ENCODE measurements around the gene PKP3. TPM values are rescaled to one million over a fixed set of nuclear protein-coding genes. Genes with fewer than 3 reads are reported as not detected.

The PKP3 gene
- total RNA-seq, 4 donors from 2014 or later, result 0.55 to 1.3 TPM; not detected in 2

- H3K9me3 ChIP-seq, result no peaks in the 10 kb centered on the region
- no peak for TF ChIP-seq POLR2A (IDR thresholded peaks at IDR 0.05)
- TF ChIP-seq, protein P1, sequence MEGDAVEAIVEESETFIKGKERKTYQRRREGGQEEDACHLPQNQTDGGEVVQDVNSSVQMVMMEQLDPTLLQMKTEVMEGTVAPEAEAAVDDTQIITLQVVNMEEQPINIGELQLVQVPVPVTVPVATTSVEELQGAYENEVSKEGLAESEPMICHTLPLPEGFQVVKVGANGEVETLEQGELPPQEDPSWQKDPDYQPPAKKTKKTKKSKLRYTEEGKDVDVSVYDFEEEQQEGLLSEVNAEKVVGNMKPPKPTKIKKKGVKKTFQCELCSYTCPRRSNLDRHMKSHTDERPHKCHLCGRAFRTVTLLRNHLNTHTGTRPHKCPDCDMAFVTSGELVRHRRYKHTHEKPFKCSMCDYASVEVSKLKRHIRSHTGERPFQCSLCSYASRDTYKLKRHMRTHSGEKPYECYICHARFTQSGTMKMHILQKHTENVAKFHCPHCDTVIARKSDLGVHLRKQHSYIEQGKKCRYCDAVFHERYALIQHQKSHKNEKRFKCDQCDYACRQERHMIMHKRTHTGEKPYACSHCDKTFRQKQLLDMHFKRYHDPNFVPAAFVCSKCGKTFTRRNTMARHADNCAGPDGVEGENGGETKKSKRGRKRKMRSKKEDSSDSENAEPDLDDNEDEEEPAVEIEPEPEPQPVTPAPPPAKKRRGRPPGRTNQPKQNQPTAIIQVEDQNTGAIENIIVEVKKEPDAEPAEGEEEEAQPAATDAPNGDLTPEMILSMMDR (IDR thresholded peaks at IDR 0.05 in 4 of 5, conservative IDR thresholded peaks at IDR 0.05 in 1 of 5), result no peak
- ATAC-seq, result no peak
- H3K27me3 ChIP-seq, result peaks cover 41 to 46% (median 44%) of the 10 kb centered on the region in 3 donors
- intact Hi-C loops (cut with DNase I; ENCODE audit: low total_unique reads), result no loop called here
- H3K27ac ChIP-seq, result no peak overlapping the region
- no peak for DNase-seq
- peaks cover 0 to 4% of the 10 kb centered on the region in 2 donors for H3K4me1 ChIP-seq
- in situ Hi-C loops (cut with MboI; ENCODE audit: low sequenced_read_pairs in 4 of 4), result no loop called here
- no peak overlapping the region for H3K4me3 ChIP-seq
- no peaks in the 10 kb centered on the region for H3K36me3 ChIP-seq
These were observed 29.9 kb upstream of the PKP3 start for GRCh38 chr11:363948-364761.

- intact Hi-C loops (cut with DNase I; ENCODE audit: low total_unique reads) (no loop called here), in situ Hi-C loops (cut with MboI; ENCODE audit: low sequenced_read_pairs in 4 of 4) (no loop called here)
- H3K36me3 ChIP-seq, result no peaks in the 10 kb centered on the region
- DNase-seq (no peak), ATAC-seq (no peak)
- peaks cover 0 to 4% of the 10 kb centered on the region in 2 donors for H3K4me1 ChIP-seq
- no peaks in the 10 kb centered on the region for H3K9me3 ChIP-seq
- no peak overlapping the region for H3K27ac ChIP-seq
- TF ChIP-seq, protein P1 (IDR thresholded peaks at IDR 0.05 in 4 of 5, conservative IDR thresholded peaks at IDR 0.05 in 1 of 5), result no peak
- TF ChIP-seq POLR2A (IDR thresholded peaks at IDR 0.05), result no peak
- H3K4me3 ChIP-seq, result no peak overlapping the region
- H3K27me3 ChIP-seq, result peaks cover 43 to 48% (median 46%) of the 10 kb centered on the region in 3 donors
These were observed 28.9 kb upstream of the PKP3 start for GRCh38 chr11:364991-365725.

GRCh38 chr11:365831-366230 is 28.2 kb upstream of the PKP3 start:
- Histone ChIP-seq H3K36me3 (no peaks in the 10 kb centered on the region), H3K27ac (no peak overlapping the region), H3K27me3 (peaks cover 46 to 53% (median 48%) of the 10 kb centered on the region in 3 donors), H3K4me1 (peaks cover 0 to 4% of the 10 kb centered on the region in 2 donors), H3K9me3 (no peaks in the 10 kb centered on the region), H3K4me3 (no peak overlapping the region)
- ATAC-seq (no peak), DNase-seq (no peak)
- in situ Hi-C loops (cut with MboI; ENCODE audit: low sequenced_read_pairs in 4 of 4) (no loop called here), intact Hi-C loops (cut with DNase I; ENCODE audit: low total_unique reads) (no loop called here)
- no peak for TF ChIP-seq POLR2A (IDR thresholded peaks at IDR 0.05)
- TF ChIP-seq, protein P1 (IDR thresholded peaks at IDR 0.05 in 4 of 5, conservative IDR thresholded peaks at IDR 0.05 in 1 of 5), result no peak

DNA sequence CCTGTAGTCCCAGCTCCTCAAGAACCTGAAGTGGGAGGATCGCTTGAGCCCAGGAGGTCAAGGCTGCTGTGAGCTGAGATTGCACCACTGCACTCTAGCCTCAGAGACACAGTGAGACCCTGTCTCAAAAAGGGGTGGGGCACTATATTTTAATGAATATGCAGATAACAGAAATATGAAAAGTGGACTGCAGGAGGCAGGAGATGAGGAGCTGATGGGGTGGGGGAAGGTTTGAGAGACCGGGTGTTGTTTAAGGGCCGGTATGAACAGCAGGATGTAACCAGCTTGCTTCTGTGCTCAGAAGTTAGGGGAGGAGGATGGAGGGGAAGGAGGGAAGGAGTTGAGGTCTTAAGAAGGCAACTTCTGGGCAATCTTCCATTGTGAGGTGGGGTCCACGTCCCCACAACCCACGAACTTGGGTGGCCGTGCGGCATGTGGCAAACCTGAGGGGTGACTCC is 26.0 kb upstream of the PKP3 start:
- Histone ChIP-seq H3K9me3 (no peaks in the 10 kb centered on the region), H3K36me3 (no peaks in the 10 kb centered on the region), H3K27me3 (peaks cover 44 to 57% (median 46%) of the 10 kb centered on the region in 3 donors), H3K27ac (no peak overlapping the region), H3K4me1 (peaks cover 0 to 4% of the 10 kb centered on the region in 2 donors), H3K4me3 (no peak overlapping the region)
- intact Hi-C loops (cut with DNase I; ENCODE audit: low total_unique reads) (no loop called here), in situ Hi-C loops (cut with MboI; ENCODE audit: low sequenced_read_pairs in 4 of 4) (no loop called here)
- DNase-seq (no peak), ATAC-seq (no peak)
- TF ChIP-seq POLR2A (IDR thresholded peaks at IDR 0.05), result no peak
- TF ChIP-seq, protein P1 (IDR thresholded peaks at IDR 0.05 in 4 of 5, conservative IDR thresholded peaks at IDR 0.05 in 1 of 5), result no peak
